ENCODE measurements around the gene RABL3.
A peak's percentile ranks its signal among the peaks of the same experiment; 100 is the strongest.
"Not testable (repeated sequence)": the region's sequence is repeated elsewhere in the genome, so short reads cannot be mapped to it uniquely, and the experiment has no call there.

RABL3 gene

GRCh38 chr3:120742198-120742848 is at the start of gene RABL3, which contains the start of gene GTF2E1:
RABL3 (minus strand) TSS chr3:120742516; CDS start chr3:120742507, 9 bp downstream.
GTF2E1 (plus strand) TSS chr3:120742744; CDS start chr3:120750553, 7,809 bp downstream.
- DNase-seq: peak; percentile 99

DNA sequence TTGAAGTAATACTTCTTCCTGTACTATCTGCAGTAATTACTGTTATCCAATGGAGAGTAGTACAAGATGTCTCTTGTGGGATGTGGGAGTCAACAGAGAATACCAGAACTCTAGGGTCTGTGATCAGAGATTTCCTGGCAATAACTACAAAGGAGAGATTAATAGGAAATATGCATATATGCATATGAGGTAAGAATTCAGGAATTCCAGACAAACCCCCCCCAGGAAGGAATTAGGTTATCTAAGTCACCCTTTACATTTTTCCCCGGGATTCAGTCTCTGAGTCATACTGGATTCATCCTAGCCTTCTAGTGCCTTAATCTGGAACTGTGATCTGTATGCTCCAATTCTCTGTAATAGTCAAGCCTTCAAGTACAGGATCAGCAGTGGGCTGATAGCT is 49.6 kb upstream of the RABL3 start:
- DNase-seq: no peak

GRCh38 chr3:120791010-120791409 is 48.7 kb upstream of the RABL3 start:
- DNase-seq: no peak

DNA sequence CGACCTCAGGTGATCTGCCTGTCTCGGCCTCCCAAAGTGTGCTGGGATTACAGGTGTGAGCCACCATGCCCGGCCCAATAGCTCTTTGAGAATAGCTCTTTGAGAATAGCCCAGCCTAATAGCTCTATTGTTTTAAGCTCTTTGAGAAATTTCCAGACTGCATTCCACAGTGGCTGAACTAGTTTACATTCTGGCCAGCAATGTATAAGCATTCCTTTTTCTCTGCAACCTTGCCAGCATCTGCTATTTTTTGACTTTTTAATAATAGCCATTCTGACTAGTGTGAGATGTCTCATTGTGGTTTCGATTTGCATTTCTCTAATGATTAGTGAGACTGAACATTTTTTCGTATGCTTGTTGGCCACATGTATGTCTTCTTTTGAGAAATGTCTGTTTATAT is 43.5 kb upstream of the RABL3 start:
- DNase-seq: not testable (repeated sequence)

- DNase-seq: no peak
Measured at GRCh38 chr3:120780977-120781376, 38.7 kb upstream of the RABL3 start.

DNA sequence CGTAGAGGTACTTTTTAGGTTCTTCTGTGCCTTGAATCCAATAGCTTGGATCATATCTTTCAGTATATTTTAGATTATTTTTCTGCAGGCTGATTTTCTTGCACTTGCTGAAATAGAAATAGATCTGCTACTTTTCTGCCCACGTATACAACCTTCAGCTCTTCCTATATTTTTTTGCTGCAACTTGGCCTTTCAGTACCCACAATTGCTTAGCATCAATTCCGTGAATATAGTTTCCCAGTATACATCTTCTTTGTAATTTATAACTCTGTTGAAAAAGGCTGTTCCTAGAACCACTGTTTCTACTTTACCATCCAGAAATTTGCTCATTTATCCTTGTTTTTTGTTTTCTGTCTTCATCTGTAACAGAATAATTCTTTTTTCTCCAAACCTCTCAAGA is 36.5 kb upstream of the RABL3 start:
- no peak for DNase-seq

- DNase-seq: no peak
Measured at GRCh38 chr3:120775411-120775810, 33.1 kb upstream of the RABL3 start.

GRCh38 chr3:120773932-120774331 is 31.6 kb upstream of the RABL3 start:
- DNase-seq: peak; percentile 71

GRCh38 chr3:120772081-120772480 is 29.8 kb upstream of the RABL3 start:
- no peak for DNase-seq

GRCh38 chr3:120770891-120771290 is 28.6 kb upstream of the RABL3 start:
- DNase-seq: no peak

DNA sequence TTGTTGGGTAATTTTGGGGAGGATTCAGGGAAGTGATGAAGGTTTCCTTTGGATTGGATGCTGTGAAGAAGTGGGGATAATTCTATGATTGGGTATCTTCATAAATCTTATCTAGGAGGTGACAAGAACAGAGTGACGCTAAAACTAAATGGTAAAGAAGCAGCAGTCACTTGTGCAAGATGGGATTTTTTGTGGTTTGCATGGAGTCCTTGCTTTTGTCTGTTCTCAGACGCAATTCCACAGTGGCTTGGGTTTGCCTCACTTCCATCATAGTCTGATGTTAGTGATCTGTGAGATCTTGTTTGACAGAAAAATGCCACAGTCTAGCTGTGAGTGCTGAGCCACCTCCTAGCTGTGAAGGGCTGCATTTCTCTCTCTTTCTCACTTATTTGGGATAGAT is 27.1 kb upstream of the RABL3 start:
- DNase-seq: no peak

- no peak for DNase-seq
Measured at GRCh38 chr3:120767106-120767505, 24.8 kb upstream of the RABL3 start.

- DNase-seq: no peak
Measured at GRCh38 chr3:120766576-120766975, 24.3 kb upstream of the RABL3 start.

DNA sequence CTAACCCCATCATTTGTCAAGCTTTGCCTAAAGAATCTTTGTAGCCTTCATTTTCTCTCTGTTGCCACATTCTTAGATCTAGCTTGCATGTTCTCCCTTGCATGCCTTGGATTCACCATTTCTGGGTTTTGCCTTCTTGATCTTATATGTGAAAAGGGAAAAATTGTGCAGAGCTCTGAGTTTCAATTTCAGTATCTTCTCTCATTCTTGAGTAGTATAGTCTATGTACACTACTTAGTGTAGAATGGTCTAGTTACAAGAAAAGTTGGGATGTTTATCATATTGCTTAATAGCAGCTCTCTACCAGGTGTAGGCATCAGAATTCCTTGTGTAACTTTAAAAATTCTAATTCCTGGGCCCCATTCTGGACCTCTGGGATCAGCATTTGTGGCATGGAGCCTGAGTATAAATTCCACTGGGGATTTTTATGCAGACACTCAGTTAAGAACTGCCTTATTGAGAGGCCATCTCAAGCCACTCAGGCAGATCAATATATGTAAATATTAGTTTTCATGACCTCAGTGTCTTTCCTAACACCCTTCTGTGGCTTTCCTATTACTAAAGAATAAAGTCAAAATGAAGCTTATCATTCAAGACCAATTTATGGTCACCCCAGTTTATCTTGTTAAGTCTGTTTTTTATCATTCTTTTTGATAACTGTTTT is 23.6 kb upstream of the RABL3 start:
- DNase-seq: peak; percentile 21

DNA sequence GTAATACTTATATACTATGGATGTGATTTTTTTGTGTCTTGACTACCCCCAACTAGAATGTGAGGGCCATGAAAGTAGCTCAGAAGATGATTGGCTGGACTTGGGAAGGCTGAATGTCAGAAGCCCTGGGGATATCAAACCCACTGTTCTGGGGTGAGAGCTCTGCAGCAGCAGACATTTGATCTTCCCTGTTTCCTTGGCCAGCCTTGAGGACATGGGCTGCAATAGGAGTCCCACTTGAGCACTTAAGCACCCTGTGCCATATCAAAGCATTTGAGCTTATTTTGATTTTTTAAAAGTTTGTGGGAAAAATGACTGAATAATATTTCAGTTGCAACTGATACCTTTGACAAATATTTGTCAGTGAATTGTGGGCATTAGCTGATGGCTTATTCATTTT is 21.9 kb upstream of the RABL3 start:
- DNase-seq: no peak

GRCh38 chr3:120763601-120764000 is 21.3 kb upstream of the RABL3 start:
- peak; percentile 39 for DNase-seq

- no peak for DNase-seq
Measured at GRCh38 chr3:120762615-120763014, 20.3 kb upstream of the RABL3 start.

GRCh38 chr3:120758551-120758950 is 16.2 kb upstream of the RABL3 start:
- not testable (repeated sequence) for DNase-seq

DNA sequence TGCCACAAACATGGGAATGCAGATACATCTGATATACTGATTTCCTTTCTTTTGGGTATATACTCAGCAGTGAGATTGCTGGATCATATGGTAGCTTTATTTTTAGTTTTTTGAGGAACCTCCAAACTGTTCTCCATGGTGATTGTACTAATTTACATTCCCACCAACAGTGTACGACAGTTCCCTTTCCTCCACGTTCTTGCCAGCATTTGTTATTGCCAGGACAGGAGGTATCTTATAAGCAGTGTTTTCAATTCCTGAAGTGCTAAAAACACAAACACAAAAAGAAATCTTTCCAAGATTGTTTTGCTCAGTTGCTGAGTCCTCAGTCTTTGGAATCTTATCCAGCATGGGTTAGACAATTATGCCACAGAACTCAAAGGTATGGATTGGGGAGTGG is 13.7 kb upstream of the RABL3 start:
- no peak for DNase-seq

GRCh38 chr3:120753810-120754209 is 11.5 kb upstream of the RABL3 start:
- DNase-seq: no peak

- DNase-seq: no peak
Measured at GRCh38 chr3:120752865-120753264, 10.5 kb upstream of the RABL3 start.

DNA sequence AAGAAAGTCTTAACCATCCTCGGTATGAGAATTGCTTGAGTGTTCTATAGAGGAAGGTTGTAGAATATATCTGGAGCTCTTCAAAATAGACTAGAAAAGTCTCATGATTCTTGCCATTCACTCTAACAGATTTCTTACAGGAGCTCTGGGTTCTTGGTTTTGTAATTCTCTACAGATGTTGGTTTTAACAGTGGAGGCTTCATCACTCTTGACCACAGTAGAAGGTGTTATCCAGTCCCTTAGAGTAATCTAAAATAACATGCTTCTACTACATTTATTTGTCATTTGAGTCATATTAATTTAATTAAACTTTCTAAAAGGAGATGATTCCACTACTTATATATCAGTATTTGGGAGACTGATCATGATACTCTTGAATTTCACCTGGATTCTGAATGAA is 9.9 kb upstream of the RABL3 start:
- DNase-seq: no peak

- no peak for DNase-seq
Measured at GRCh38 chr3:120749843-120750242, 7.5 kb upstream of the RABL3 start.

GRCh38 chr3:120745466-120745865 is 3.1 kb upstream of the RABL3 start:
- no peak for DNase-seq
